HG03442 (cell line): ENCODE measurements around the gene KCNH1.

ENCODE experiments used
- ATAC-seq: cut with Tn5 transposase; IDR thresholded peaks from one replicate; pipeline ENCODE4 v1.9.1; 2021; ENCODE audit warnings: mild to moderate bottlenecking, moderate library complexity; ENCODE audit not compliant: unreplicated experiment

KCNH1 gene

DNA sequence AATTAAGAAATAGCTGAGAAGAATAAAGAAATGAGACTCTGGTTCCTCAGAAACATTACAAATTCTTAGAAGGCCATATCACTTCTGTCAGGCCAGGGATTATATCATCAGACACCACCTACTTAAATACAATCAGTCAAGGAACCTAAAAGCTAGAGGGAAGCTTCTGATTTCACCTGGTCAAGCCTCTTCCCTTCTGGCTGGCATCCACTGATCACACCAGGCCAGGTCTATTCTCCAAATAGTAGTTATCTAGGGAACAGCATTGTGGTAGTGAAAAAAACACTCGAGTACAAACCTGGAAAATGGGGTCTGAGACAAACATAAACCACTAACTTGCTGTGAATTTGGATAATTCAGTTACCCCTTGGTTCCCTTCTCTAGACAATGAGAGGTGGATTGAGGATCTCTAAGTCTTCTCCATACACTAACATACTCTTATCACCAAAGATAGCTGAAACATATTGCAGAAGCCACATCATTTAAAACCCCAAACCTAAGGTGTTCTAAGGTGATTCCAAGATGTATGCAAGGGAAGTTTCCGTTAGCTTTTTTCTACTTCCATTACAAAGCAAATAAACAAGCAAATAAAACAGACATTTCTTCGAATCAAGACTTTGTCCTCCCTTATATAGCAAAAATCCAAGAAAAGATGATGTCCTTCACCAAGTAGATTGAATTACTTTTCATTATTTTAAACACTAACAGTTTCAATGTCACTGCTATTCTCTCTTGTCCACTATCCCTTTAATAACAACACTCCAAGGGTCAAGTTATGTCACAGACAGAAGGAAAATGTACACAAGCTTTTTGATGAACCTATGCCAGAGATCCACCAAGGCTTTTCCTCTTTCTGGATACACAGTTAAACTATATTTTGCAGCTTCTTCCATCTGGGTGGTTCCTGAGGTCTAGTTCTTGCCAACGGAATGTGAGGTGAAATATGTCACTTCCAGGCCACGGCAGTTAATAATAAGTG is 212.9 kb downstream of the KCNH1 start:
- ATAC-seq = no peak

GRCh38 chr1:210920258-210920657 is 213.7 kb downstream of the KCNH1 start:
- no peak for ATAC-seq

GRCh38 chr1:210918893-210919292 is 215.1 kb downstream of the KCNH1 start:
- ATAC-seq = no peak

GRCh38 chr1:210917560-210918169 is 216.3 kb downstream of the KCNH1 start:
- ATAC-seq = no peak

DNA sequence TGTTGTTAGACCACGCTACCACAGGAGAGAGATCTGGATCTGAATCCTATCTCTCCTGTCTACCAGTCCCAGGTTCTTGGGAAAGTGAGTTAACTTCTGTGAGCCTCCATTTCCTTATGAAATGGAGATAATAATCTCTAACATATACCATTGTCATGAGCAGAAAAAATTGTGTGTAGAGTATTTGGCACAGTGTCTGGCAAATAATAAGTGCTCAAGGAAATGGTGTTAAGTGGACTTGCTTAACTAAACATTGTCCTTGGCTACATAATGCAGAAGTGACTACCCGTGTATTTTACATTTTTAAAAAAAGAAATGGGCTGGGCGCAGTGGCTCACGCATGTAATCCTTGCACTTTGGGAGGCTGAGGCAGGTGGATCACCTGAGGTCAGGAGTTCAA is 217.4 kb downstream of the KCNH1 start:
- no peak for ATAC-seq

DNA sequence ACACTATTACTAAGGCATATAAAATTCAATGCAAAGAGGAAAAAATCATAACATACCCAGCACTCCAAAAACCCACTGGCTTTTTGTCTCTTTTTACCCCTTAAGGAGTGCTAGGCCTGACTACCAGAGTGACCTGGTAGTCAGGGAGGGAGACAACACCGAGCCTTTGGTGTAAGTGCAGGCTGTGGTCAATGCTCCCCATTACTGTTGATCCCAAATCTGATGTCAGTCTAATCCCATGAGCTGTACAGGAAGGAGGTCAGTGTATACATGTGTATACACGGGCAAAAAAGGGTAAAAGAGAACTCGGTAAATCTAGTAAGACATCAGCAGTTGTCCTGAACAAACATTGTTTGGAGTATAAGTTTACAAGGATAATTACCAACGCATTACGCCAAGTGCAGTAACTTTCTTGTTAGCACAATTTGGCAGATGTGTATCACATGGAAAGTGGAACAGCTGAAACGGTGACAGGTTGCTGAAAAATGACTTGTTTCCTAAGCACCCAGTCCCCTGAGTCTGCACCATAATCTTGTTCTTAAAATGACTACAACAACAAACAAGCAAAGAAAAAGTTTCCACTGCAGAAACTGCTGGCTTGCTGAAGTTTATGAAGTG is 217.9 kb downstream of the KCNH1 start:
- no peak for ATAC-seq

GRCh38 chr1:210912752-210913151 is 221.2 kb downstream of the KCNH1 start:
- no peak for ATAC-seq

DNA sequence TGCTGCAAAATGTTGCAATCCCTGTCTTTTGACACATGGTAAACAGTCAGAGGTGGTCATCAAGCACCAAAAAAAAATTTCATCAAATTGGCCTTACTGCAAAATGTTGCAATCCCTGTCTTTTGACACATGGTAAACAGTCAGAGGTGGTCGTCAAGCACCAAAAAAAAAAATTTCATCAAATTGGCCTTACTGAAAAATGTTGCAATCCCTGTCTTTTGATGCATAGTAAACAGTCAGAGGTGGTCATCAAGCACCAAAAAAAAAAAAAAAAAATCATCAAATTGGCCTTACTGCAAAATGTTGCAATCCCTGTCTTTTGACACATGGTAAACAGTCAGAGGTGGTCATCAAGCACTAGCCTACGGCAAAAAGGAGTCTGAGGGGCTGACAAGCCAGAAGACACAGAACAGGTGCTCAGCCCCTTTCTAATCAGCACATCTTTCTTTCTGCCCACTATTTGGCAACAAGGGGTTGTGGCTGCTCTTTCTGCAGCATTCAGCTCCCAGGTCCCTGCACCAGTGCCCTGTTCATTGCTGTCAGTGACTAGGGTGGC is 223.8 kb downstream of the KCNH1 start:
- ATAC-seq = no peak

GRCh38 chr1:210908791-210909190 is 225.2 kb downstream of the KCNH1 start:
- no peak for ATAC-seq

GRCh38 chr1:210908257-210908656 is 225.7 kb downstream of the KCNH1 start:
- ATAC-seq = no peak

DNA sequence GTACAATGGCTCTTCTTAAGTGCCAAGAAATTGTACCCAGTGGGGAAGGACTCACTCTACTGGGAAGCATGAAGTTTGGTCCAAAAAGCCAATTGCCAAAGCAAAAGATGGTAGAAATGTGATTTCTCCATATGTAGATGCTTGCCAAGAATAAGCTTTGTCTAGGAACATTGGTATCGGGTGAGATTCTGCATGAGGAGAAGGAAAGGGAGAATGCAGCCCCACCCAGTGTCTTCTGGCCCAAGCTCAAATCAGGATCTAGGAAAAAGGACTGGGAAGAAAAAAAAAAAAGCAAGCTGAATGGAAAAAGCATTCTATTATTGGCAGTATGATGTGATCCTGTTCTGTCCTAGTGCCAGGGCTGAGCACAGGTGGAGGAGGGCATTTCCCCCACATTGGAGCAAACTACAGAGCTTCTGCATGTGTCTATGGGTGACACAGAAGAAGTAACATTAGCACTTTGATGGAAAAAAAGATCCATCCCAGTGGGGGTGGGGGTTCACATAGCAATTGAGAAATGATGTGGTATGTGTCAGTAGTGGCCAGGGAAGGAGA is 226.6 kb downstream of the KCNH1 start:
- no peak for ATAC-seq

DNA sequence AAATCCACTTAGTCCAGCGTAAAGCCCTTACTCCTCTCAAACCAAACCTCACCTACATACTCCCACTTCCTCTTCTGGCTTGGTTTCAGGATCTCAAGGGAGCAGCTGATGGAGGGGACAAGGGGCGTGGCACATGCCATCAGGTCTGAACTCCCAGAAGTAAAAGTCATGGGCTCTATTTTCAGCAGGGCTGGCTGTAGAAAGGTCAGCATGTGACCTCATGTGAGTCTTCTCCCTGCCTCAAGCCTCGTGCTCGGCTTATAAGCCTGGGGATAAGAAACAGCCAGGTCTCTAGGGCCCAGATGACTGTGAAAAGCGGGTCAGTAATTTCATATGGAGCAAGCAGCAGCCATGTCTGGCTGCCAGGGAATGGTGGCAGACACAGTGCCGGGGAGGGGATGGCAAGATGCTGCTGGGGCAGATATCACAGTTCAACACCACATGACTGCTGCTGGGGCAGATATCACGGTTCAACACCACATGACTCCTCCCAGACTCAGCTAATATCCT is 227.9 kb downstream of the KCNH1 start:
- no peak for ATAC-seq

DNA sequence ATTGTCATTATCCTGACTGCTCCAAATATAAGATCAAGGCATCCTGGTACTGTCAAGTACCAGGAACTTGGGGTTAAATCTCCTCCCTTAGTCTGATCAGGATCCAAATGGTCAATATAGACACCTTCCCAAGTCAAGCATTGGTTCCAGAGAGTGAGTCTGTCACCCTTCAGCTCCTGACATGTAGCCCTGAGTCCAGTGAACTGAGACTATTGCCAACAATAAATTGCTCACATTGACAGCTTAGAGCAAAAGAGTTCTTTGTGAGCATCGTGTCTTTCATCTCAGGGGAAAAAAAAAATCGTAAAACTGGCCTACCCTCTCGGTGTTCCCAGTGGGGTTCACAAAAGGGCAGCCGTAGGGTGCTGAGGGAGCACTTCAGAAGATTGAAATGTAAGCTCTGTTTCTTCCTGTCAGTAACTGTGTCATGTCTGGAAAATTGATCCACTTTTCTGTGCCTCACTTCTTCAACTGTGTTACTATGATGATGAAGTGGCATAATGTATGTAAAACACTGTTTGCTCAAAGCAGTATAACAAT is 228.5 kb downstream of the KCNH1 start:
- no peak for ATAC-seq

DNA sequence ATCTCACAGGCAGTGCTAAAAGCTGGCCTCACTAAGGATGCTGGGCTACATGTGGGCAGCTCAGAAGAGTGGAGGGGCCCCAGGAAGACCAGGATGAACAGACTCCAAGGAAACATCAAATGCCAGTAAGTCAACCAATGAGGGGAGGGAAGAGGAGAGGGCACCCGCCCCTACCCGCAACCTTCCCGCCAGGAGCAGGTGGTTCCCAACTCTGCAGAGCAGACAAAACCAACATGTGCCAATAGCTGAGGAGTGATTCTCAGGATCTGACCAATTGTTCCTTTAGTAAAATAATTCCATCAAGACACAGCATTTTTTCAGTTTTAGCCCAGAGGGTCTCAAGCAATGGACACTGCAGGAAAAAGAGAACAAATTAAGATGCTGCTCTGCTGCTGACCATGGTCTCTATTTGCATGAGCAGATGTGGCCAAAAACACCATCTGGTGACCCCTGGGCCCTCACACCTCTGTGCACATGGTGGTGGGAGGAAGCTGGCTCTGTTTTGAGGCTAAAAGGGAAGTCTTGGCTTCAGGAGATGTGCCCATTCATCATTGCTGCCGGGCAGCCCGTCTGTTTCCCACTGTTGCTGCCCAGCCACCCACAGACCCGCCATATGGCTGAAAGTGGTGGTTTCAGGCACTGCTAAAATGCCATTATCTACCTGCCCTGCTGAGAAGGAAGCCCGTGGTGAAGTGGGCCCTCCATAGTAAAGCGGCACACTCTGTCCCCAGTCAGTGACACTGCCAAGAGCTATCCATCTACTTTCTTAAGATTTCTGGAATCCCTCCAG is 231.8 kb downstream of the KCNH1 start:
- ATAC-seq = no peak

GRCh38 chr1:210900820-210901219 is 233.1 kb downstream of the KCNH1 start:
- ATAC-seq = no peak

- no peak for ATAC-seq
These were observed 233.9 kb downstream of the KCNH1 start for GRCh38 chr1:210900079-210900478.

- no peak for ATAC-seq
These were observed 234.3 kb downstream of the KCNH1 start for GRCh38 chr1:210899676-210900075.

GRCh38 chr1:210898473-210898872 is 235.5 kb downstream of the KCNH1 start:
- no peak for ATAC-seq

- ATAC-seq = no peak
These were observed 250.1 kb downstream of the KCNH1 start for GRCh38 chr1:210883821-210884220.
